Measurements from ENCODE around the gene EVL. TPM values are rescaled to one million over a fixed set of nuclear protein-coding genes. Genes with fewer than 3 reads are reported as not detected.
"Not testable (repeated sequence)": the region's sequence is repeated elsewhere in the genome, so short reads cannot be mapped to it uniquely, and the experiment has no call there.

EVL gene
- total RNA-seq = 100 to 1,000 TPM; 225 to 236 TPM

GRCh38 chr14:100065111-100065871, at the start of gene EVL:
EVL (plus strand) TSS chr14:100065422; CDS start chr14:100065501, 79 bp downstream.
- Mint-ChIP-seq H3K36me3 (peaks cover 47% of the 10 kb centered on the region), H3K27ac (peak within 1 kb of the TSS; percentile 99), H3K4me3 (peak within 1 kb of the TSS; percentile 91), H3K4me1 (peaks cover 77% of the 10 kb centered on the region), H3K27me3 (no peaks in the 10 kb centered on the region), H3K9me3 (peaks cover 2% of the 10 kb centered on the region)
- DNase-seq = peak; percentile 89

GRCh38 chr14:100017553-100017952, 47.7 kb upstream of the EVL start:
- peaks cover 24% of the 10 kb centered on the region for H3K4me1 Mint-ChIP-seq

GRCh38 chr14:100018054-100018453, 47.2 kb upstream of the EVL start:
- H3K4me1 Mint-ChIP-seq = peaks cover 19% of the 10 kb centered on the region
- no peak overlapping the region for H3K27ac Mint-ChIP-seq
- no peak for DNase-seq
- peaks cover 7% of the 10 kb centered on the region for H3K36me3 Mint-ChIP-seq
- H3K4me3 Mint-ChIP-seq = no peak overlapping the region
- no peaks in the 10 kb centered on the region for H3K27me3 Mint-ChIP-seq
- H3K9me3 Mint-ChIP-seq = no peaks in the 10 kb centered on the region

More at GRCh38 chr14:100017553-100017952, 47.7 kb upstream of the EVL start:
- no peaks in the 10 kb centered on the region for H3K27me3 Mint-ChIP-seq
- no peak overlapping the region for H3K27ac Mint-ChIP-seq
- H3K9me3 Mint-ChIP-seq = no peaks in the 10 kb centered on the region
- DNase-seq = no peak
- H3K36me3 Mint-ChIP-seq = peaks cover 7% of the 10 kb centered on the region
- no peak overlapping the region for H3K4me3 Mint-ChIP-seq

- no peaks in the 10 kb centered on the region for H3K27me3 Mint-ChIP-seq
- no peak overlapping the region for H3K4me3 Mint-ChIP-seq
- no peak for DNase-seq
- no peak overlapping the region for H3K27ac Mint-ChIP-seq
- H3K9me3 Mint-ChIP-seq = no peaks in the 10 kb centered on the region
- peaks cover 16% of the 10 kb centered on the region for H3K4me1 Mint-ChIP-seq
- peaks cover 3% of the 10 kb centered on the region for H3K36me3 Mint-ChIP-seq
These were observed 46.7 kb upstream of the EVL start for GRCh38 chr14:100018482-100018881.

GRCh38 chr14:100019156-100019744, 46.0 kb upstream of the EVL start:
- DNase-seq = no peak
- Mint-ChIP-seq H3K27me3 (no peaks in the 10 kb centered on the region), H3K4me1 (peaks cover 17% of the 10 kb centered on the region), H3K36me3 (peaks cover 1% of the 10 kb centered on the region), H3K27ac (no peak overlapping the region), H3K9me3 (no peaks in the 10 kb centered on the region), H3K4me3 (no peak overlapping the region)

DNA sequence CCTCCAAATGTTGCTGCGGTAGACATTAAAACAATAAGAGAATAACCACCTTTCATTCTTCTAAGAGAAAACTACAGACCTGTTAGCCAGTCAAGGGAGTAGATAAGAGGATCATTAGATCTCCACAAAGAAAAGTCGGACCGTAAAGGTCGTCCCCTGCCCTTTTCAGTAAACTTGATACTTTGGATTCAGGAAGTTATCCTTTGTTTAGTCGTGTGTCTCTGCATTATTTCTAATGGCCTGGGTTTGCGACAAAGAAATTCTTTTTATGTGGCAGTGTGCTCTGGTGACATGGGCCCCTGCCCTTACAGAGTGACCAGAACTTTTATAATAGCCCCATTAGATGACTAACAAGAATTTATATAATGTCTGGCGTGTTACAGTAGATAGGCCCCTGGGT, 44.6 kb upstream of the EVL start:
- H3K36me3 Mint-ChIP-seq = peaks cover 1% of the 10 kb centered on the region
- no peak for DNase-seq
- no peak overlapping the region for H3K27ac Mint-ChIP-seq
- H3K27me3 Mint-ChIP-seq = no peaks in the 10 kb centered on the region
- H3K4me1 Mint-ChIP-seq = peaks cover 22% of the 10 kb centered on the region
- H3K9me3 Mint-ChIP-seq = no peaks in the 10 kb centered on the region
- H3K4me3 Mint-ChIP-seq = no peak overlapping the region

- Mint-ChIP-seq H3K4me3 (no peak overlapping the region), H3K9me3 (no peaks in the 10 kb centered on the region), H3K4me1 (peaks cover 12% of the 10 kb centered on the region), H3K36me3 (no peaks in the 10 kb centered on the region), H3K27ac (no peak overlapping the region), H3K27me3 (no peaks in the 10 kb centered on the region)
- no peak for DNase-seq
These were observed 42.3 kb upstream of the EVL start for GRCh38 chr14:100022772-100023451.

DNA sequence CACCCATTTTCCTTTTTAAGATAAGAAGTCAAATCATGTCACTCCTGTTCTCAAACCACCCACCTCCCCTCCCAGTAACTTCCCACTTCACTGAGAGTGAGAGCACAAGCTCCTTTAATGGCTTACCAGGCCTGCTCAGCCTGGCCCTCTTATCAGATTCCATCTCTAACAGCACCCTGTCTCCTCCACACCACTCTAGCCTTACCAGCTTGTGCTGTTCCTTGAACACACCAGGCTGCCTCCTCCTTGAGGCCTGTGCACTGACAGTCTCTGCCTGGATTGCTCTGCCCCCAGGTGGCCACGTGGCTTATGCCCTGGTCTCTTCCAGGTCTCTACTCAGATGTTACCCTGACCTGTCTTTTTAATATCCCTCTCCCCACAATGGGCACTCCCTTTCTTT, 40.1 kb upstream of the EVL start:
- H3K27ac Mint-ChIP-seq = no peak overlapping the region
- H3K36me3 Mint-ChIP-seq = no peaks in the 10 kb centered on the region
- peak; percentile 29 for DNase-seq

GRCh38 chr14:100027771-100028490, 37.3 kb upstream of the EVL start:
- Mint-ChIP-seq H3K4me3 (no peak overlapping the region), H3K4me1 (peaks cover 14% of the 10 kb centered on the region), H3K9me3 (no peaks in the 10 kb centered on the region), H3K27ac (no peak overlapping the region), H3K27me3 (no peaks in the 10 kb centered on the region), H3K36me3 (no peaks in the 10 kb centered on the region)
- no peak for DNase-seq

More for the DNA sequence above, 40.1 kb upstream of the EVL start:
- no peaks in the 10 kb centered on the region for H3K9me3 Mint-ChIP-seq
- peaks cover 8% of the 10 kb centered on the region for H3K4me1 Mint-ChIP-seq
- no peaks in the 10 kb centered on the region for H3K27me3 Mint-ChIP-seq
- H3K4me3 Mint-ChIP-seq = no peak overlapping the region

- no peak for DNase-seq
- Mint-ChIP-seq H3K27ac (no peak overlapping the region), H3K9me3 (no peaks in the 10 kb centered on the region), H3K4me3 (no peak overlapping the region), H3K4me1 (peaks cover 13% of the 10 kb centered on the region), H3K36me3 (no peaks in the 10 kb centered on the region), H3K27me3 (no peaks in the 10 kb centered on the region)
These were observed 36.1 kb upstream of the EVL start for GRCh38 chr14:100028990-100029677.

GRCh38 chr14:100030006-100030405, 35.2 kb upstream of the EVL start:
- H3K27me3 Mint-ChIP-seq, DNase-seq, H3K4me3 Mint-ChIP-seq, H3K36me3 Mint-ChIP-seq, H3K9me3 Mint-ChIP-seq, H3K27ac Mint-ChIP-seq: not testable (repeated sequence)
- peaks cover 11% of the 10 kb centered on the region for H3K4me1 Mint-ChIP-seq

DNA sequence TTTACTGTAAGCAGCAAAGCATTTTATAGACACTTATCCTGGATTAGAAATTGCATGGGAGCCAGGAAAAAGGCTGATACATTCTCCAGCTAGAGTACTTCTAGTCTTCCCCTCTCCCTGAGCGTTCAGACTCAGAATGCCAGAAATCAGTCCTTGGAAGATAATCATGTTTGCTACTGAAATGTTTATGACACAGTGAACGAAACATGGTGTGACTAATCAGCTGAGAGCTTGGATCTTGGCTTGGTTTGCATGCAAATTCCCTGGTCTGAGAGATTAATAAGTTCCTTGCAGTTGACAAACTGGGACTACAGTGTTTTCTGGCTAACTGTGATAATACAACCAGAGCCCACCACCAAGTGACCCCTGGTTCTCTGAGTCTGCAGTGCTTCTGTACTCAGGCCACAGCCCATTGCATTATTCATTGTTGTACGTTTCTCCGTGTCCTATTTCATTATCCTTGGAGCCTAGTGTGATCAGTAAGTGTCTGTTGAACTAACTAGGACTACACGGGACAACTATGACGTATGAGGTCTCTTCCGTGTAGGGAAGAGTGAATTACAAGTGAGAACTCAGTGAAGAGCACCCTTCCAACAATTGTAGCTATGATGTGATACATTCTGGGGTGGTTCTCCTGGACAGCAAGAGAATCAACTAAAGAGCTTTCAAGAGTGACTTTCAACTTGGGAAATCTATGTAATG, 34.6 kb upstream of the EVL start:
- Mint-ChIP-seq H3K27me3 (no peaks in the 10 kb centered on the region), H3K9me3 (no peaks in the 10 kb centered on the region), H3K4me1 (peaks cover 10% of the 10 kb centered on the region), H3K36me3 (no peaks in the 10 kb centered on the region), H3K27ac (no peak overlapping the region), H3K4me3 (no peak overlapping the region)
- DNase-seq = no peak

GRCh38 chr14:100031506-100032281, 33.5 kb upstream of the EVL start:
- Mint-ChIP-seq H3K4me3 (no peak overlapping the region), H3K27me3 (no peaks in the 10 kb centered on the region), H3K4me1 (peaks cover 11% of the 10 kb centered on the region), H3K36me3 (no peaks in the 10 kb centered on the region), H3K9me3 (no peaks in the 10 kb centered on the region), H3K27ac (no peak overlapping the region)
- DNase-seq = no peak
